ENCODE results near the gene PACSIN3. TPM values are rescaled to one million over a fixed set of nuclear protein-coding genes. Genes with fewer than 3 reads are reported as not detected.
"Not testable (repeated sequence)": the region's sequence is repeated elsewhere in the genome, so short reads cannot be mapped to it uniquely, and the experiment has no call there.

Gene PACSIN3
- total RNA-seq, 4 donors from 2014 or later: 11.2 to 47.4 (median 16.8) TPM

GRCh38 chr11:47212938-47213337 lies 26.7 kb upstream of the PACSIN3 start:
- TF ChIP-seq, protein P1, sequence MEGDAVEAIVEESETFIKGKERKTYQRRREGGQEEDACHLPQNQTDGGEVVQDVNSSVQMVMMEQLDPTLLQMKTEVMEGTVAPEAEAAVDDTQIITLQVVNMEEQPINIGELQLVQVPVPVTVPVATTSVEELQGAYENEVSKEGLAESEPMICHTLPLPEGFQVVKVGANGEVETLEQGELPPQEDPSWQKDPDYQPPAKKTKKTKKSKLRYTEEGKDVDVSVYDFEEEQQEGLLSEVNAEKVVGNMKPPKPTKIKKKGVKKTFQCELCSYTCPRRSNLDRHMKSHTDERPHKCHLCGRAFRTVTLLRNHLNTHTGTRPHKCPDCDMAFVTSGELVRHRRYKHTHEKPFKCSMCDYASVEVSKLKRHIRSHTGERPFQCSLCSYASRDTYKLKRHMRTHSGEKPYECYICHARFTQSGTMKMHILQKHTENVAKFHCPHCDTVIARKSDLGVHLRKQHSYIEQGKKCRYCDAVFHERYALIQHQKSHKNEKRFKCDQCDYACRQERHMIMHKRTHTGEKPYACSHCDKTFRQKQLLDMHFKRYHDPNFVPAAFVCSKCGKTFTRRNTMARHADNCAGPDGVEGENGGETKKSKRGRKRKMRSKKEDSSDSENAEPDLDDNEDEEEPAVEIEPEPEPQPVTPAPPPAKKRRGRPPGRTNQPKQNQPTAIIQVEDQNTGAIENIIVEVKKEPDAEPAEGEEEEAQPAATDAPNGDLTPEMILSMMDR (IDR thresholded peaks at IDR 0.05): no peak
- DNase-seq (ENCODE audit: low spot score) (peak; percentile 24), ATAC-seq (ENCODE audit: low FRiP score) (peak; percentile 33)

- TF ChIP-seq, protein P1 (IDR thresholded peaks at IDR 0.05): no peak
- ATAC-seq (ENCODE audit: low FRiP score): no peak
- DNase-seq (ENCODE audit: low spot score): no peak
These were observed 22.4 kb upstream of the PACSIN3 start for GRCh38 chr11:47208628-47209027.

GRCh38 chr11:47208008-47208552 lies 21.8 kb upstream of the PACSIN3 start:
- not testable (repeated sequence) for ATAC-seq (ENCODE audit: low FRiP score)

GRCh38 chr11:47207459-47207858 lies 21.2 kb upstream of the PACSIN3 start:
- TF ChIP-seq, protein P1 (IDR thresholded peaks at IDR 0.05): no peak
- DNase-seq (ENCODE audit: low spot score) (no peak), ATAC-seq (ENCODE audit: low FRiP score) (no peak)

More at GRCh38 chr11:47208008-47208552, 21.8 kb upstream of the PACSIN3 start:
- not testable (repeated sequence) for DNase-seq (ENCODE audit: low spot score)

- not testable (repeated sequence) for ATAC-seq (ENCODE audit: low FRiP score); DNase-seq (ENCODE audit: low spot score)
These were observed 20.3 kb upstream of the PACSIN3 start for GRCh38 chr11:47206577-47206976.

DNA sequence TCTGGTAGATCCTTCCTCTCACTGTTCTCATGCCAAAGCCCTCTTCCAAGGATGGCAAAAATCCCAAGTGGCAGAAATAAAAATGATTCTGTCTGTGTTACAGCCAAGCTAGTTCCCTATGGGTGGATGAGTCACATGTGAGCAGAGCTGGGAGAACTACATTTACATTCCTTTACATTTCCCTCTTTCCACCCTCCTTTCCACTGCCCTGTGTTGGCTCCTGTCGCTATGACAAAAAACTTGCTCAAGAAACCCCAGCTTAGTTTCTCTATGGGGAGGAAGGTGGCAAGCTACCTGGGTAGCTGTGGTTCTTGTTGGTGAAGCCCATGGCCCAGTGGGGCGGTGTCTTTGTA lies 18.4 kb upstream of the PACSIN3 start:
- peak; percentile 60 for ATAC-seq (ENCODE audit: low FRiP score)
- TF ChIP-seq, protein P1 (IDR thresholded peaks at IDR 0.05): no peak
- DNase-seq (ENCODE audit: low spot score): no peak

GRCh38 chr11:47202576-47202975 lies 16.3 kb upstream of the PACSIN3 start:
- DNase-seq (ENCODE audit: low spot score): no peak
- no peak for ATAC-seq (ENCODE audit: low FRiP score)
- TF ChIP-seq, protein P1 (IDR thresholded peaks at IDR 0.05): no peak

GRCh38 chr11:47201015-47201414 lies 14.8 kb upstream of the PACSIN3 start:
- TF ChIP-seq, protein P1 (IDR thresholded peaks at IDR 0.05): no peak
- DNase-seq (ENCODE audit: low spot score) (no peak), ATAC-seq (ENCODE audit: low FRiP score) (no peak)

DNA sequence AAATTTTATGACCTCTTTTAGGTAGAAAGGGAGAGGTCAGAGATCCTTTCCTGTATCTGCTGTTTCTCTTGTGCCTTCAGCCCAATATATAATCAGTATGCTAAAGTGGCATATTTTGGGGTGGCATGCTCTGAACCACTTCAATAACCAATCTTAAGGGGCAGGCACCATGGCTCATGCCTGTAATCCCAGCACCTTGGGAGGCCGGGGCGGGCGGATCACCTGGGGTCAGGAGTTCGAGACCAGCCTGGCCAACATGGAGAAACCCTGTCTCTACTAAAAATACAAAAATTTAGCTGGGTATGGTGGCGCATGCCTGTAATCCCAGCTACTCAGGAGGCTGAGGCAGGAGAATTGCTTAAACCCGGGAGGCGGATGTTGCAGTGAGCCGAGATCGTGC lies 11.9 kb upstream of the PACSIN3 start:
- ATAC-seq (ENCODE audit: low FRiP score); DNase-seq (ENCODE audit: low spot score): not testable (repeated sequence)

Data from omental fat pad (tissue), 4 donors.